Activated T-helper 17 cell treated with anti-CD3 and anti-CD28 coated beads, Interleukin-2, amount 50 U/mL, for 72 hours (primary cell): ENCODE data around the gene ZBTB7B. TPM values are rescaled to one million over a fixed set of nuclear protein-coding genes. Genes with fewer than 3 reads are reported as not detected.
"Not testable (repeated sequence)": the region's sequence is repeated elsewhere in the genome, so short reads cannot be mapped to it uniquely, and the experiment has no call there.

Source experiments
- ATAC-seq: fragments of 150-1000 bp; cut with Tn5 transposase; replicated peaks from 2 replicates; pipeline ENCODE4 v1.10.0; 2021; ENCODE audit warnings: mild to moderate bottlenecking, moderate library complexity
- H3K27ac Mint-ChIP-seq: one replicate; pipeline ENCODE4 v1.8.0; 2022; ENCODE audit warnings: mixed read lengths
- H3K27me3 Mint-ChIP-seq: one replicate; pipeline ENCODE4 v1.8.0; 2022; ENCODE audit warnings: mixed read lengths
- H3K36me3 Mint-ChIP-seq: one replicate; pipeline ENCODE4 v1.8.0; 2022; ENCODE audit warnings: low read depth, mild to moderate bottlenecking, mixed read lengths
- H3K4me1 Mint-ChIP-seq: one replicate; pipeline ENCODE4 v1.8.0; 2022; ENCODE audit warnings: mixed read lengths
- H3K4me3 Mint-ChIP-seq: one replicate; pipeline ENCODE4 v1.8.0; 2022; ENCODE audit warnings: mild to moderate bottlenecking, mixed read lengths
- H3K9me3 Mint-ChIP-seq: one replicate; pipeline ENCODE4 v1.8.0; 2022; ENCODE audit warnings: mixed read lengths
- total RNA-seq, 2 donors: library from RNA; stranded (reverse); gene quantifications; one replicate each; pipeline ENCODE4 v1.2.3, GENCODE V29; 2022

ZBTB7B gene
- total RNA-seq, 2 donors from 2014 or later = 94.5 to 140 TPM

DNA sequence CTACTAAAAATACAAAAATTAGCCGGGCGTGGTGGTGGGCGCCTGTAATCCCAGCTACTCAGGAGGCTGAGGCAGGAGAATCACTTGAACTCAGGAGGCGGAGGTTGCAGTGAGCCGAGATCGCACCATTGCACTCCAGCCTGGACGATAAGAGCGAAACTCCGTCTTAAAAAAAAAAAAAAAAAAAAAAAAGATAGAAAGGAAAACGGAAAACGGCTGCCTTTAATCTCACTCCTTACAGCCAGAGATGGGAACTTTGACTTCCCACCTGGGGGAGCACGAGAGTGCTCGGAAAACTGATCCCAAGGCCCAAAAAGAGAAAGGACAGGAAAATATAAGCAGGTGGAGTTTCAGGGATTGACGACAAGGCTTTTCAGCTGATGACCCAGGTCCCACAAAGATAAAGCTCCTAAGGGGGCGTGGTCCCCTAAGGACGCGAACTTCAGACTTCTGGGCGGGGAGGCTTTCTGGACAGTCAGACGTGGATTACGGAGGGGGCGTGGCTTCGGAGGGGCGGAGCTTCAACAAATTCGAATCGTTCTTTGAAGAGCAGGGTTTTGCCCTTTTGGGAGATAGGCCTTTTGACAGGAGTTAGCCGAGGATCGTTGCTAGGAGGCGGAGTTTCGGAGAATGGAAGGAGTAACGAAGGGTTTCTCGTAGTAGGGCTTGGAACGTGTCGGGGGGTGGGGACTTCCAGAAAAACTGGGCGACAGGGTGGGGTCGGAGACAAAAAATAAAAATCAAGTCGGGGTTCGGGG lies 29.1 kb upstream of the ZBTB7B start:
- no peaks in the 10 kb centered on the region for H3K27me3 Mint-ChIP-seq
- ATAC-seq = peak; percentile 42
- no peak overlapping the region for H3K27ac Mint-ChIP-seq
- peaks cover 31% of the 10 kb centered on the region for H3K4me1 Mint-ChIP-seq
- H3K9me3 Mint-ChIP-seq = no peaks in the 10 kb centered on the region
- H3K4me3 Mint-ChIP-seq = no peak overlapping the region
- peaks cover 52% of the 10 kb centered on the region for H3K36me3 Mint-ChIP-seq

DNA sequence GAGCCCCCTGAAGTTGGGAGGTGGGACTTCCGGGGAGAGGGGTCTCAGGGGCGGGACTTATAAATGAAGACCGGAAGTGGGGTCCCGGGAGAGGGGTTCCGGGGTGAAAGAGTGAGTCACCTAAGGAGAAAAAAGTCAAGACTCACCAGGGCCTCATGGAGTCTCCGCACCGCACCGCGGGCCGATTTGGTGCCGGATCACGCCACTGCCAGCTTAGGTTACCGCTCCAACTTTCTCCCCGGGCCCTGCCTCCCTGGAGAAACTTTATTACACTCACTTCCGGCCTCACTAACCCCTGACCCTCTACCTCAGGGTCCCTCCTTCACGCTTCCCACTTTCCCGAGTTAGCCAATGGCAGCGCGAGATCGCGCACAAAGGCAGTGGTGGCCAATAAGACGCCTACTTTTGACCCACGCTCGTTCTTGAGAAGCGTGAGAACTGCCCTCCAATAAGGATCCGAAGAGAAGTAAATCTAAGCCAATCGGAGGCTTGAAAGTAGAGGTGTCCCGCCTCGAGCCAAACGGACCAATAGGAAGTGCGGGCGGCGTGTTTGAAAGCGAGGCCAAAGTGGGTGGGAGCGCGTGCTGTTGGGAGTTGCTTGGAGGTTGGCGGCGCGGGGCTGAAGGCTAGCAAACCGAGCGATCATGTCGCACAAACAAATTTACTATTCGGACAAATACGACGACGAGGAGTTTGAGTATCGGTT lies 28.3 kb upstream of the ZBTB7B start, which contains the start of gene CKS1B:
CKS1B (plus strand) TSS at position 580 of the 706 bp plus-strand sequence; CDS start at position 645, 65 bp downstream.
- ATAC-seq = peak; percentile 86
- H3K36me3 Mint-ChIP-seq = peaks cover 52% of the 10 kb centered on the region
- H3K4me3 Mint-ChIP-seq = no peak within 1 kb of the TSS
- no peaks in the 10 kb centered on the region for H3K27me3 Mint-ChIP-seq
- peaks cover 28% of the 10 kb centered on the region for H3K4me1 Mint-ChIP-seq
- H3K27ac Mint-ChIP-seq = no peak within 1 kb of the TSS
- no peaks in the 10 kb centered on the region for H3K9me3 Mint-ChIP-seq

DNA sequence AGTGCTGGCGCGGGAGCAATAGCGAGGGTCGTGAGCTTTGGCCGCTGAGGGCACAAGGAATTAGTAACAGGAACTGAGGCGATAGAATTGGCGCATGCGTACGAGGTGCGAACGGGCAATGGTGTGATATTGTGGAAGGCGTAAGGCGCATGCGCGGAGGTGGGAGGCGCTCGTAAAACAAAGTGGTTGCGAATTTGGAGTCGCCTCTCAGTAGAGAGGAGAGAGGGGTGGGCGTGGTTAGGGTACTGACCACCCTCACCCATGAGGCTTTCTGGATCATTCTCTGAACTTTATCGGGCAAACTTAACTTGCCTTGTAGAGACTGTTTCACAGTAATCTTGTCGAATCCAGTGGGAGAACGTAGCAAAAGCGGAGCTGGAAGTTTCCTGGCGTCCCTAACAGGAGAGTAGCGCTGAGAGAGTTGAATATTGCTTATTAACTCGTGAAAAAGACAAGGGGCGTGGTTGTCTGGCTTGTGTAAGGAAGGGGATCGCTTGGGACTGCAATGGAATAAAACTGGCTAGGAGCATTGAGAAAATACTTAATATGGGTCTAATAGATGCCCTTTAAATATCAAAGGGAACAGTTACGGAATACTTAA lies 27.7 kb upstream of the ZBTB7B start:
- H3K27me3 Mint-ChIP-seq = no peaks in the 10 kb centered on the region
- no peak overlapping the region for H3K27ac Mint-ChIP-seq
- peak; percentile 60 for ATAC-seq
- H3K9me3 Mint-ChIP-seq = no peaks in the 10 kb centered on the region
- peaks cover 52% of the 10 kb centered on the region for H3K36me3 Mint-ChIP-seq
- no peak overlapping the region for H3K4me3 Mint-ChIP-seq
- H3K4me1 Mint-ChIP-seq = peaks cover 27% of the 10 kb centered on the region

DNA sequence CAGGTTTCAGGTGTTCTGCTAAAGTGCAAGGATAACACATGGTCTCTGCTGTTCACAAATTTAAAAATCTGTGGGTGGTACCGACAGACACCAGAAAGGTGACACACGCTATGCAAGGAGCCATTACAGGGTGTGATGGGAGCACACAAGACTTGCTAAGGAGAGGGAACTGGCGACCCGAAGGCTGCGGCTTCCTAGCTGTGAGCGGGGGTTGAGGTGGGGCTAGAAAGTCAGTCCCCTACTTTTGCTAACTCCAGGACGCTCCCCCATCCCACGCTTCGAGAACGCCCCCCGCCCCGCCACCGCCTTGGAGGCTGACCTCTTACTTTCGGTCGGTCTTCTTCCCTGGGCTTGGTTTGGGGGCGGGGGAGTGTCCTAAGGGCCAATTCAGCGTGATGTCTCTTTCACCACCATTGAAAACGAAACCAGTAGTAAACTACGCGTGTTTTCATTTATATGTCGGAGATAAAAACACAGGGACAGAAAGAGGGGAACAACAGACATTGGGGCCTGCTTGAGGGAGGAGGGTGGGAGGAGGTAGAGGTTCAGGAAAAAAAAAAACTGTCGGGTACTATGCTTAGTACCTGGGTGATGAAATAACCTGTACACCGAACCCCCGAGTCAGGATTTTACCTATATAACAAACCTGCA lies 27.1 kb upstream of the ZBTB7B start:
- H3K9me3 Mint-ChIP-seq = no peaks in the 10 kb centered on the region
- peak; percentile 13 for ATAC-seq
- no peak overlapping the region for H3K4me3 Mint-ChIP-seq
- peaks cover 54% of the 10 kb centered on the region for H3K36me3 Mint-ChIP-seq
- H3K27me3 Mint-ChIP-seq = no peaks in the 10 kb centered on the region
- H3K27ac Mint-ChIP-seq = no peak overlapping the region
- H3K4me1 Mint-ChIP-seq = peaks cover 27% of the 10 kb centered on the region

DNA sequence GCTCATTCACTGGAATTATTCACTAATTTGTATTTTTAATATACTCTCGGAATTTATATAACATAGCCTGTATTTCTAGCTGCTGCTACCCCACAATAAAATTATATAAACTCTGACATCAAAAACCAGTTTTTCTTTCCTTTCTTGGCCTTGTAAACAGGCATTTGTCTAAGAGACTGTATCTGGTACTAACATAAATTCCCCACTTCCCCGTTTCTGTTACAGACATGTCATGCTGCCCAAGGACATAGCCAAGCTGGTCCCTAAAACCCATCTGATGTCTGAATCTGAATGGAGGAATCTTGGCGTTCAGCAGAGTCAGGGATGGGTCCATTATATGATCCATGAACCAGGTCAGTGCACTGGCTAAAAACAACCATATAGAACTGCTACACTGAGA lies 24.8 kb upstream of the ZBTB7B start:
- peak overlapping the region; percentile 61 for H3K27ac Mint-ChIP-seq
- ATAC-seq, H3K27me3 Mint-ChIP-seq, H3K4me3 Mint-ChIP-seq, H3K9me3 Mint-ChIP-seq: not testable (repeated sequence)
- H3K4me1 Mint-ChIP-seq = peaks cover 14% of the 10 kb centered on the region
- peaks cover 48% of the 10 kb centered on the region for H3K36me3 Mint-ChIP-seq

DNA sequence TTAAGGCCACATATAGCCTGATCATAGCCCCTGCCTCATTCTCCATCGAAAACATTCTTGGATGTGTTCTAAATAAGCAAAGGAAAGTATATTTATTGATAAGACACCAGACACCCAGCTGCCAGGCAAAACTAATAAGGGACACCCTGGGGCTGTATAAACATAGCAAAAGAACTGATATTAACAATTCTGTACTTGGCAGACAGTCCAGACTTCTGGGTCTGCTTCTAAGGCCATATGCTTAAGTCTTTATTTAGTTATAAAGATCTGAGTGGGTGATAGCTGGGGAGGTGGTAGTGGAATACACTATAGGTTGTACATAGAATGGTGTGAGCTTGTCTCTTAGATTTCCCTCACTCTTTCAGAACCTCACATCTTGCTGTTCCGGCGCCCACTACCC lies 24.2 kb upstream of the ZBTB7B start:
- Mint-ChIP-seq H3K4me3 (no peak overlapping the region), H3K27me3 (no peaks in the 10 kb centered on the region), H3K27ac (no peak overlapping the region), H3K9me3 (no peaks in the 10 kb centered on the region), H3K4me1 (peaks cover 14% of the 10 kb centered on the region), H3K36me3 (peaks cover 45% of the 10 kb centered on the region)
- ATAC-seq = no peak

DNA sequence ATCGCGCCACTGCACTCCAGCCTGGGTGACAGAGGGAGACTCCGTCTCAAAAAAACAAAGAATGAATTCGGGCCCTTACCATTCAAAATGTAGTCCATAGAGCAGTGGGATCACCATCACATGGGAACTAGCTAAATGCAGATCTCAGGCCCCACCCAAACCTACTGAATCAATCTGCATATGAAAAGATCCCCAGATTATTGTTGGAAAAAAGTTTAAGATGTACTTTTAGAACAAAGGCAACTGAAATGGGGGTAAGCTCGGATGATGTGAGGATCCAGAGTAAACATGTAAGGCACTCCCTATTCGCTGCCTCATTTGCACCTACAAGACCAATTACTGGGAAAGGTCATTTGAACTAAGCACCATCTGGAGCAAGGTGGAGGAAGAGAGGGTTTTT lies 20.3 kb upstream of the ZBTB7B start:
- no peak overlapping the region for H3K4me3 Mint-ChIP-seq
- no peaks in the 10 kb centered on the region for H3K27me3 Mint-ChIP-seq
- no peak overlapping the region for H3K27ac Mint-ChIP-seq
- H3K36me3 Mint-ChIP-seq = peaks cover 61% of the 10 kb centered on the region
- ATAC-seq = no peak
- H3K9me3 Mint-ChIP-seq = no peaks in the 10 kb centered on the region
- H3K4me1 Mint-ChIP-seq = peaks cover 9% of the 10 kb centered on the region

DNA sequence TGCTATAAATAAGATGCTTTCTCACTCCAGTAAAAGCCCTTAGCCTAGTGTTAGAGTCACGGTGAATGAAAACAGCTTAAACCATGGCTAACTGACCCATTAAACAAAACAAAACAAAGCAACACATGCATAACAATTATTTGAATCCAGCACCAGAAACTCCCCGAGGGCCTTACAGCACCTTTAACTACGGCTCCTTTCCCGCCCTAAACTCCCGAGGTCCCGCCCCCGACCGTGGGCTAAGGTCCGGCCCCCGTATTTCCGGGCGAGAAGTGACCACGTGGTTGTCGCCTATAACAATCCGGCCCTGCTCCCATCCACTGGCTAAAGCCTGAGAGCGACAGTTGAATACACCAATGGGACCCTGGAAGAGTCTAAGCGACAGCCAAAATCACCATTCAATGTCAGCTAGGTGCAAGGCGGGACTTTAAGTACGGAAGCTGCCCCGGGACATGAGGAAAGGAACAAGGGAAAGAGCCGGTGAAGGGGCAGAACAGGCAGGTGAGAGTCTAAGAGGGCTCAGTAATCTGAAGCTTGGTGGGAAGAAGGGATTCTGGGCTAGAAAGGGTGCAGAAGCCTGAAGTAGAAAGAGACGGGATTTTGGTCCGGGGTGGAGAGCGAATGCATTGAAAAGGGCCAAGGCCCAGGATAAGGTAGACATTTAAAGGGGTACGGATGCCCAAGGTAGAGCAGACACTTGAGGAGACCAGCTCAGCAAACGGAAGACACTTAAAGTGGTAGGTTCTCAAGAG lies 19.5 kb upstream of the ZBTB7B start, which contains the start of gene FLAD1:
FLAD1 (plus strand) TSS at position 448 of the 752 bp plus-strand sequence. CDS start 351 bp downstream, outside the sequence.
- peaks cover 61% of the 10 kb centered on the region for H3K36me3 Mint-ChIP-seq

DNA sequence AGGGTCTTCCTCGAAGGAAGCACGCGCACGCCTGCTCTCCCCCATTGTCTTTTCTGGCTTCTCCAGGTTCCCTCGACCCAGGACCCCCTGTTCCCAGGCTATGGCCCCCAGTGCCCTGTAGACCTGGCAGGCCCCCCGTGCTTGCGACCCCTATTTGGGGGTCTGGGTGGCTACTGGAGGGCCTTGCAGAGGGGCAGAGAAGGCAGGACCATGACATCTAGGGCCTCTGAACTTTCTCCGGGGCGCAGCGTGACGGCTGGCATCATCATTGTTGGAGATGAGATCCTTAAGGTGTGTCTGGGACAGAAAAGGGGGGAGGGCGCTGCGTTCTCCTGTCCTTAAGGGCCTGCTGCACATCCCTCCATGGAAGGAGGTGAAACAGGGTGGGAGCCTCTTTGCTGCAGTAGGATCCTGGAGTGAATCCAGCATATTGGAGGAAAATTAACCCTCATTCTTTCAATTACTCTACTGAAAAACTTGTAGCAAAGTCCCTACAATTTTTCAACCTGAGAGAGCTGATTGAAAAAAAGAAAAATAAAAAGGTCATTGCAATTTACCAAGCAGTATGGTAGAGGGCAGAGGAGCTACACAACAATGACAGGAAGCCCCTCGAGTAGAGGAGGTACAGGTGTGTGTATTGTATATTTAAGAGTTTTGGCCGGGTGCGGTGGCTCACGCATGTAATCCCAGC lies 18.7 kb upstream of the ZBTB7B start:
- H3K9me3 Mint-ChIP-seq = no peaks in the 10 kb centered on the region
- peaks cover 13% of the 10 kb centered on the region for H3K4me1 Mint-ChIP-seq
- H3K27ac Mint-ChIP-seq = no peak overlapping the region
- no peak for ATAC-seq
- no peaks in the 10 kb centered on the region for H3K27me3 Mint-ChIP-seq
- H3K36me3 Mint-ChIP-seq = peaks cover 61% of the 10 kb centered on the region
- no peak overlapping the region for H3K4me3 Mint-ChIP-seq

More for the DNA sequence above, 19.5 kb upstream of the ZBTB7B start, which contains the start of gene FLAD1:
- Mint-ChIP-seq H3K9me3 (no peaks in the 10 kb centered on the region), H3K4me1 (peaks cover 9% of the 10 kb centered on the region), H3K27me3 (no peaks in the 10 kb centered on the region), H3K4me3 (no peak within 1 kb of the TSS), H3K27ac (no peak within 1 kb of the TSS)
- peak; percentile 99 for ATAC-seq

DNA sequence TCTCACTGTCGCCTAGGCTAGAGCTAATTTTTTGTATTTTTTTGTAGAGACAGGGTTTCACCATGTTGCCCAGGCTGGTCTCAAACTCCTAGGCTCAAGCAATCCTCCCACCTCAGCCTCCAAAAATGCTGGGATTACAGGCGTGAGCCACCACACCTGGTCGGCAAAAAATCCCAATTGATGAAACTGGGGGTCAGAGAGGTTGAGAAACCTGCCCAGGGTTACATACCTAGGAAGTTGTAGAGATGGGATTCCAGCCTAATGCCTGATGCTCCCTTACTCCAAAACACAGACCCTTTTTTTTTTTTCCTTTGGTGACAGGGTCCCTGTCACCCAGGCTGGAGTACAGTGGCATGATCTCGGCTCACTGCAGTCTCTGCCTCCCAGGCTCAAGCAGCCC lies 15.9 kb upstream of the ZBTB7B start:
- H3K9me3 Mint-ChIP-seq, ATAC-seq, H3K27ac Mint-ChIP-seq, H3K4me3 Mint-ChIP-seq, H3K4me1 Mint-ChIP-seq, H3K27me3 Mint-ChIP-seq: not testable (repeated sequence)
- peaks cover 69% of the 10 kb centered on the region for H3K36me3 Mint-ChIP-seq

DNA sequence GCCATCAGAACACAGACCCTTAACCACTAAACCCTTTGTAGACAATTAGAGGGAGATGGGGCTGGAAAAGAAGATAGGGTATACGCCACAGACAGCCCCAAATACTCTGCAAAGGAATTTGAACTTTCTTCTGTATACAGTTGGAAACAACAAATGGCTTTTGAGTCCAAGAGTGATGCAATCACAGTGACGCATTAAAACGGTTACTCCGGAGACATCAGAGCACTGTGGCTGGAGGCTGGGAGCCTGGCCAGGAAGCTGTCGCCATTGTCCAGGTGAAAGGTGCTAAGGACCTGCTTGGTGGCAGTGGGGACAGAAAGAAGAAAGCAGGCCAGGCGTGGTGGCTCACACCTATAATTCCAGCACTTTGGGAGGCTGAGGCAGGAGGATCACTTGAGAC lies 15.3 kb upstream of the ZBTB7B start:
- Mint-ChIP-seq H3K9me3 (no peaks in the 10 kb centered on the region), H3K27me3 (no peaks in the 10 kb centered on the region), H3K27ac (no peak overlapping the region), H3K4me1 (peaks cover 4% of the 10 kb centered on the region), H3K4me3 (no peak overlapping the region), H3K36me3 (peaks cover 72% of the 10 kb centered on the region)
- no peak for ATAC-seq

DNA sequence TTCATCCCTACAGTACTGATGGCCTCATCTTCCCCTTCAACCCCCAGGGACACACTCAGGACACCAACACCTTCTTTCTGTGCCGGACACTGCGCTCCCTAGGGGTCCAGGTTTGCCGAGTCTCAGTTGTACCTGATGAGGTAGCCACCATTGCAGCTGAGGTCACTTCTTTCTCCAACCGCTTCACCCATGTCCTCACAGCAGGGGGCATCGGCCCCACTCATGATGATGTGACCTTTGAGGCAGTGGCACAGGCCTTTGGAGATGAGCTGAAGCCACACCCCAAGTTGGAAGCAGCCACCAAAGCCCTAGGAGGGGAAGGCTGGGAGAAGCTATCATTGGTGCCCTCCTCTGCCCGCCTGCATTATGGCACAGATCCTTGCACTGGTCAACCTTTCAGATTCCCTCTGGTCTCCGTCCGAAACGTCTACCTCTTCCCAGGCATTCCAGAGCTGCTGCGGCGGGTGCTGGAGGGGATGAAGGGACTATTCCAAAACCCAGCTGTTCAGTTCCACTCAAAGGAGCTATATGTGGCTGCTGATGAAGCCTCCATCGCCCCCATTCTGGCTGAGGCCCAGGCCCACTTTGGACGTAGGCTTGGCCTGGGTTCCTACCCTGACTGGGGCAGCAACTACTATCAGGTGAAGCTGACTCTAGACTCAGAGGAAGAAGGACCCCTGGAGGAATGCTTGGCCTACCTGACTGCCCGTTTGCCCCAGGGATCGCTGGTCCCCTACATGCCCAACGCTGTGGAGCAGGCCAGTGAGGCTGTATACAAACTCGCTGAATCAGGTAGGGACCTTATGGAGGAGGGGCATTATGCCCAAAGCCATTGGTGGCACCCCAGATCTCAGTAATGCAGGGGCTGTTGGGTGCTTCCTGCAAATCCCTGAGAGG lies 14.3 kb upstream of the ZBTB7B start:
- ATAC-seq = no peak
- peaks cover 4% of the 10 kb centered on the region for H3K4me1 Mint-ChIP-seq
- no peaks in the 10 kb centered on the region for H3K9me3 Mint-ChIP-seq
- H3K27ac Mint-ChIP-seq = no peak overlapping the region
- H3K27me3 Mint-ChIP-seq = no peaks in the 10 kb centered on the region
- H3K36me3 Mint-ChIP-seq = peaks cover 77% of the 10 kb centered on the region
- no peak overlapping the region for H3K4me3 Mint-ChIP-seq
